ENCODE results near the gene SRSF4.
"Not testable (repeated sequence)": the region's sequence is repeated elsewhere in the genome, so short reads cannot be mapped to it uniquely, and the experiment has no call there.

The SRSF4 gene

GRCh38 chr1:29223521-29223920 is 41.8 kb upstream of the SRSF4 start:
- no peak overlapping the region for H3K4me3 ChIP-seq (ENCODE audit: low read depth, low read length)
- DNase-seq (ENCODE audit: low read depth) = no peak
- no peak for TF ChIP-seq CTCF (conservative IDR thresholded peaks at IDR 0.05; ENCODE audit: low read depth, low read length)

GRCh38 chr1:29222686-29223085 is 41.0 kb upstream of the SRSF4 start:
- no peak for TF ChIP-seq CTCF (conservative IDR thresholded peaks at IDR 0.05; ENCODE audit: low read depth, low read length)
- H3K4me3 ChIP-seq (ENCODE audit: low read depth, low read length) = no peak overlapping the region
- no peak for DNase-seq (ENCODE audit: low read depth)

- H3K4me3 ChIP-seq (ENCODE audit: low read depth, low read length); DNase-seq (ENCODE audit: low read depth): not testable (repeated sequence)
Measured at GRCh38 chr1:29222260-29222659, 40.6 kb upstream of the SRSF4 start.

- DNase-seq (ENCODE audit: low read depth) = no peak
- no peak for TF ChIP-seq CTCF (conservative IDR thresholded peaks at IDR 0.05; ENCODE audit: low read depth, low read length)
- no peak overlapping the region for H3K4me3 ChIP-seq (ENCODE audit: low read depth, low read length)
Measured at GRCh38 chr1:29221296-29221695, 39.6 kb upstream of the SRSF4 start.

- TF ChIP-seq CTCF (conservative IDR thresholded peaks at IDR 0.05; ENCODE audit: low read depth, low read length) = no peak
- DNase-seq (ENCODE audit: low read depth) = peak; percentile 58
- H3K4me3 ChIP-seq (ENCODE audit: low read depth, low read length) = no peak overlapping the region
Measured at GRCh38 chr1:29218223-29218622, 36.5 kb upstream of the SRSF4 start.

- DNase-seq (ENCODE audit: low read depth) = no peak
- no peak overlapping the region for H3K4me3 ChIP-seq (ENCODE audit: low read depth, low read length)
- TF ChIP-seq CTCF (conservative IDR thresholded peaks at IDR 0.05; ENCODE audit: low read depth, low read length) = no peak
Measured at GRCh38 chr1:29217633-29218032, 35.9 kb upstream of the SRSF4 start.

GRCh38 chr1:29213055-29213454 is 31.4 kb upstream of the SRSF4 start:
- no peak for DNase-seq (ENCODE audit: low read depth)
- no peak for TF ChIP-seq CTCF (conservative IDR thresholded peaks at IDR 0.05; ENCODE audit: low read depth, low read length)
- H3K4me3 ChIP-seq (ENCODE audit: low read depth, low read length) = no peak overlapping the region

Data from choroid plexus epithelial cell (primary cell).